ENCODE data around the gene RBKS. TPM values are rescaled to one million over a fixed set of nuclear protein-coding genes. Genes with fewer than 3 reads are reported as not detected.

Gene RBKS
- total RNA-seq, 1 experiment from 2014 or later: 1.7 TPM

DNA sequence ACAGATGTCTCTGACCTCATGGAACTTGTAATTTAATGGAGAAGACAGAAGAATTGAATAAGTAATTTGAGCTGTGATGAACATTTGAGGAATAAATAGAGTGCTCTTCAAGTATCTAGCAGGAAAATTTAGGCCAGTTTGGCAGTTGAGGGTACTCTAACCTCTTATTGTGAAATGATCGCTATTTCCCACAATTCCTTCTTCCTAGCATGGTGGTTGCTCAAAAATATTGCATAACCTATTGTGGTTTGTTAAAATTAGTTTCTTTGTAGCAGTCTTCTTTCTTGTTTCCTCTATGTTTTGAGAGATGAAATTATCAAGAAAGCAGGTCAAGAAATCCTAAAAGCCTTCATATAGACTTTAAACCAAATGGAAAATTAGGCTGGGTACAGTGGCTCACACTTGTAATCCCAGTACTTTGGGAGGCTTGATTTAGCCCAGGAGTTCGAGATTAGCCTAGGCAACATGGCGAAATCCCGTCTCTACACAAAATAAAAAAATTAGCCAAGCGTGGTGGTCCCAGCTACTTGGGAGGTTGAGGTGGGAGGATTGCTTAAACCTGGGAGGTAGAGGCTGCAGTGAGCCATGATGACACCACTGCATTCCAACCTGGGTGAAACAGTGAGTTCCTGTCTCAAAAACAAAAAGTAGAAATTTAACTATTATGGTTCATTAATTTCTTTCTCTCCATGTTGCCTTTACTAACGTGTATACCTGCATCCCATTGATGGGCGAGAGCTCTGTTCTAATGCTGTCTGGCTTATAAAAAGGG, 58.7 kb downstream of the RBKS start:
- TF ChIP-seq STAT6 (CRISPR knock-in tag; conservative IDR thresholded peaks at IDR 0.05; ENCODE audit: low read depth) (no peak), ZMAT4 (CRISPR knock-in tag; IDR thresholded peaks at IDR 0.05) (no peak), E2F5 (CRISPR knock-in tag; IDR thresholded peaks at IDR 0.05) (no peak), EMX1 (CRISPR knock-in tag; IDR thresholded peaks at IDR 0.05) (no peak), ELF4 (CRISPR knock-in tag; IDR thresholded peaks at IDR 0.05; ENCODE audit: low read depth) (no peak), RELA (CRISPR knock-in tag; IDR thresholded peaks at IDR 0.05; ENCODE audit: borderline replicate concordance) (no peak), CREB1 (CRISPR knock-in tag; IDR thresholded peaks at IDR 0.05) (no peak), USF2 (CRISPR knock-in tag; IDR thresholded peaks at IDR 0.05) (no peak)
- TF ChIP-seq, protein P1, sequence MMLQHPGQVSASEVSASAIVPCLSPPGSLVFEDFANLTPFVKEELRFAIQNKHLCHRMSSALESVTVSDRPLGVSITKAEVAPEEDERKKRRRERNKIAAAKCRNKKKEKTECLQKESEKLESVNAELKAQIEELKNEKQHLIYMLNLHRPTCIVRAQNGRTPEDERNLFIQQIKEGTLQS (CRISPR knock-in tag; conservative IDR thresholded peaks at IDR 0.05): no peak

GRCh38 chr2:27830656-27831055, 59.5 kb downstream of the RBKS start:
- no peaks in the 10 kb centered on the region for H3K36me3 Mint-ChIP-seq
- POLR2A ChIA-PET: no interaction called here
- DNase-seq (ENCODE audit: low spot score) (no peak), ATAC-seq (no peak)
- H3K4me1 Mint-ChIP-seq: peaks cover 11% of the 10 kb centered on the region
- CTCF ChIA-PET: no interaction called here
- H3K27me3 Mint-ChIP-seq (ENCODE audit: low read depth): no peaks in the 10 kb centered on the region
- no peaks in the 10 kb centered on the region for H3K9me3 Mint-ChIP-seq
- H3K27ac Mint-ChIP-seq: no peak overlapping the region
- H3K4me3 Mint-ChIP-seq: no peak overlapping the region
- TF ChIP-seq STAT6 (CRISPR knock-in tag; conservative IDR thresholded peaks at IDR 0.05; ENCODE audit: low read depth) (no peak), NR2C2 (CRISPR knock-in tag; IDR thresholded peaks at IDR 0.05) (no peak), FOXJ3 (CRISPR knock-in tag; IDR thresholded peaks at IDR 0.05; ENCODE audit: borderline replicate concordance) (no peak), SP1 (CRISPR knock-in tag; conservative IDR thresholded peaks at IDR 0.05) (no peak), E2F4 (CRISPR knock-in tag; IDR thresholded peaks at IDR 0.05; ENCODE audit: borderline replicate concordance, low read depth) (no peak), TEAD1 (CRISPR knock-in tag; IDR thresholded peaks at IDR 0.05) (no peak), NFYB (CRISPR knock-in tag; conservative IDR thresholded peaks at IDR 0.05; ENCODE audit: low read depth) (no peak), ESRRA (CRISPR knock-in tag; IDR thresholded peaks at IDR 0.05; ENCODE audit: borderline replicate concordance) (no peak), OVOL2 (CRISPR knock-in tag; IDR thresholded peaks at IDR 0.05; ENCODE audit: borderline replicate concordance) (no peak), RORB (CRISPR knock-in tag; IDR thresholded peaks at IDR 0.05) (no peak), ZNF232 (CRISPR knock-in tag; IDR thresholded peaks at IDR 0.05) (no peak), CDX4 (CRISPR knock-in tag; IDR thresholded peaks at IDR 0.05; ENCODE audit: borderline replicate concordance) (no peak), SMAD3 (CRISPR knock-in tag; IDR thresholded peaks at IDR 0.05; ENCODE audit: borderline replicate concordance) (no peak), ZNF416 (CRISPR knock-in tag; IDR thresholded peaks at IDR 0.05) (no peak)
- TF ChIP-seq, protein P2, sequence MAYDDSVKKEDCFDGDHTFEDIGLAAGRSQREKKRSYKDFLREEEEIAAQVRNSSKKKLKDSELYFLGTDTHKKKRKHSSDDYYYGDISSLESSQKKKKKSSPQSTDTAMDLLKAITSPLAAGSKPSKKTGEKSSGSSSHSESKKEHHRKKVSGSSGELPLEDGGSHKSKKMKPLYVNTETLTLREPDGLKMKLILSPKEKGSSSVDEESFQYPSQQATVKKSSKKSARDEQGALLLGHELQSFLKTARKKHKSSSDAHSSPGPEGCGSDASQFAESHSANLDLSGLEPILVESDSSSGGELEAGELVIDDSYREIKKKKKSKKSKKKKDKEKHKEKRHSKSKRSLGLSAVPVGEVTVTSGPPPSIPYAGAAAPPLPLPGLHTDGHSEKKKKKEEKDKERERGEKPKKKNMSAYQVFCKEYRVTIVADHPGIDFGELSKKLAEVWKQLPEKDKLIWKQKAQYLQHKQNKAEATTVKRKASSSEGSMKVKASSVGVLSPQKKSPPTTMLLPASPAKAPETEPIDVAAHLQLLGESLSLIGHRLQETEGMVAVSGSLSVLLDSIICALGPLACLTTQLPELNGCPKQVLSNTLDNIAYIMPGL (CRISPR knock-in tag; IDR thresholded peaks at IDR 0.05): no peak

More for the DNA sequence above, 58.7 kb downstream of the RBKS start:
- Mint-ChIP-seq H3K4me1 (peaks cover 11% of the 10 kb centered on the region), H3K4me3 (no peak overlapping the region), H3K27me3 (ENCODE audit: low read depth) (no peaks in the 10 kb centered on the region), H3K9me3 (no peaks in the 10 kb centered on the region), H3K36me3 (no peaks in the 10 kb centered on the region), H3K27ac (no peak overlapping the region)
- POLR2A ChIA-PET: no interaction called here
- ATAC-seq (no peak), DNase-seq (ENCODE audit: low spot score) (no peak)
- CTCF ChIA-PET: no interaction called here

Data from WTC11 (cell line).